Measurements from ENCODE around the gene CXCL17. TPM values are rescaled to one million over a fixed set of nuclear protein-coding genes. Genes with fewer than 3 reads are reported as not detected.

CXCL17 gene
- total RNA-seq, 1 experiment from 2014 or later, result not detected

GRCh38 chr19:42409477-42409876 lies 33.3 kb downstream of the CXCL17 start:
- DNase-seq, result no peak
- Mint-ChIP-seq H3K36me3 (ENCODE audit: insufficient read depth in 1 of 3, low read depth in 3 of 3) (peaks cover 9 to 38% (median 20%) of the 10 kb centered on the region in 3 experiments; a peak in 6 of 7 replicates), H3K27ac (no peak overlapping the region), H3K9me3 (no peaks in the 10 kb centered on the region), H3K27me3 (ENCODE audit: low read depth) (peaks cover 80% of the 10 kb centered on the region), H3K4me1 (peaks cover 11 to 16% of the 10 kb centered on the region in 2 experiments; a peak in 3 of 4 replicates), H3K4me3 (no peak overlapping the region)
- H3K23ac ChIP-seq (ENCODE audit: insufficient read length, low read depth, low read length), result no peak overlapping the region
- no peak overlapping the region for H3T11ph ChIP-seq (ENCODE audit: low read length)
- no peak overlapping the region for H3K4ac ChIP-seq (ENCODE audit: low read depth, low read length)
- H3K56ac ChIP-seq (ENCODE audit: insufficient read length, low read depth, low read length), result no peak overlapping the region
- H3K27ac ChIP-seq (ENCODE audit: insufficient read length, low read depth, low read length), result no peak overlapping the region
- H2BK15ac ChIP-seq (ENCODE audit: low read depth, low read length), result no peak overlapping the region
- H3K27me3 ChIP-seq (ENCODE audit: insufficient read depth, low read length), result no peaks in the 10 kb centered on the region; the same call in 1 of the 2 replicates
- H3K4me1 ChIP-seq (ENCODE audit: insufficient read depth, low read length), result no peaks in the 10 kb centered on the region
- H3K9me3 ChIP-seq (ENCODE audit: control insufficient read depth, low read depth, low read length), result no peaks in the 10 kb centered on the region
- no peak overlapping the region for H2BK5ac ChIP-seq (ENCODE audit: insufficient read length, low read length)
- H4K5ac ChIP-seq (ENCODE audit: insufficient read length, low read depth, low read length), result no peak overlapping the region
- H2BK12ac ChIP-seq (ENCODE audit: insufficient read length, low read depth, low read length), result no peak overlapping the region
- no peaks in the 10 kb centered on the region for H3K23me2 ChIP-seq (ENCODE audit: insufficient read length, low read depth, low read length, poor library complexity, severe bottlenecking)
- no peak overlapping the region for H2BK120ac ChIP-seq (ENCODE audit: low read depth, low read length, poor library complexity, severe bottlenecking)
- H4K20me1 ChIP-seq (ENCODE audit: control insufficient read depth, insufficient read depth, insufficient read length), result no peaks in the 10 kb centered on the region
- H2BK20ac ChIP-seq (ENCODE audit: low read depth, low read length, poor library complexity, severe bottlenecking), result no peak overlapping the region
- no peaks in the 10 kb centered on the region for H3K79me2 ChIP-seq (ENCODE audit: insufficient read depth, low read length)
- no peak overlapping the region for H4K91ac ChIP-seq (ENCODE audit: insufficient read length, low read depth, low read length)
- no peak overlapping the region for H2AK5ac ChIP-seq (ENCODE audit: insufficient read length, low read length)
- no peak for TF ChIP-seq CTCF (conservative IDR thresholded peaks at IDR 0.05)
- H2AFZ ChIP-seq (ENCODE audit: low read length), result no peak overlapping the region
- H3K4me2 ChIP-seq (ENCODE audit: insufficient read depth, insufficient read length, low read length), result no peak overlapping the region
- no peak overlapping the region for H3K14ac ChIP-seq (ENCODE audit: insufficient read depth, low read length)
- H3K9ac ChIP-seq (ENCODE audit: extremely low read depth, insufficient read length, low read length), result no peak overlapping the region
- no peak overlapping the region for H3K18ac ChIP-seq (ENCODE audit: insufficient read length, low read depth, low read length)
- no CpG with 5 or more reads among the region's 6 CpGs for WGBS (ENCODE audit: extremely low coverage, insufficient read length, low lambda C conversion rate)
- H4K8ac ChIP-seq (replicated peaks; ENCODE audit: insufficient read length, low read depth, low read length), result no peak overlapping the region
- no peaks in the 10 kb centered on the region for H3K79me1 ChIP-seq (ENCODE audit: insufficient read depth, low read depth, low read length, poor library complexity, severe bottlenecking)

All from H9 (cell line).